K562 (cell line): ENCODE measurements around the gene MPZL1. TPM values are rescaled to one million over a fixed set of nuclear protein-coding genes. Genes with fewer than 3 reads are reported as not detected.

Experiments used
- FOXJ2 ChIP-seq: fragments of 200-800 bp; sonication (Bioruptor generic); IDR thresholded peaks from 2 replicates; pipeline ENCODE4 v1.6.1; 2016; ENCODE audit warnings: missing genetic modification characterization, missing compliant biosample characterization
- HMG20B ChIP-seq: fragments of 250-450 bp; sonication (Bioruptor Pico); IDR thresholded peaks from 2 replicates; pipeline ENCODE4 v1.5.0; 2021; ENCODE audit warnings: mild to moderate bottlenecking
- MXI1 ChIP-seq: IDR thresholded peaks from 2 replicates; pipeline ENCODE4 v1.6.1; 2011; ENCODE audit warnings: low read depth, mild to moderate bottlenecking, improper control_type of control experiment, low read length
- NCOA4 ChIP-seq: fragments of 450-650 bp; IDR thresholded peaks from 2 replicates; pipeline ENCODE4 v1.6.1; 2018; ENCODE audit warnings: mild to moderate bottlenecking; ENCODE audit not compliant: partially characterized antibody
- PHTF2 ChIP-seq: fragments of 250-450 bp; sonication (Bioruptor Pico); IDR thresholded peaks from 2 replicates; pipeline ENCODE4 v1.5.0; 2021; ENCODE audit warnings: mild to moderate bottlenecking
- RBM22 ChIP-seq: fragments of 200-400 bp; formaldehyde crosslinking; IDR thresholded peaks from 2 replicates; pipeline ENCODE4 v1.6.1; 2018; ENCODE audit warnings: low read length, low read depth; ENCODE audit not compliant: poor library complexity, severe bottlenecking
- SNIP1 ChIP-seq: fragments of 450-650 bp; IDR thresholded peaks from 2 replicates; pipeline ENCODE4 v1.7.1; 2017; ENCODE audit warnings: low read depth, mild to moderate bottlenecking
- TAF1 ChIP-seq: IDR thresholded peaks from 2 replicates; pipeline ENCODE4 v1.6.1; 2011; ENCODE audit warnings: mild to moderate bottlenecking, low read length, moderate library complexity; ENCODE audit not compliant: insufficient read depth, control insufficient read depth, severe bottlenecking; ENCODE audit errors: extremely low read depth
- TCF7 ChIP-seq: sonication (generic); IDR thresholded peaks from 2 replicates; pipeline ENCODE4 v1.6.1; 2016; ENCODE audit warnings: antibody characterized with exemption, borderline replicate concordance
- VEZF1 ChIP-seq: fragments of 200-800 bp; sonication (Bioruptor generic); IDR thresholded peaks from 2 replicates; pipeline ENCODE4 v1.6.1; 2017; ENCODE audit warnings: missing genetic modification characterization, missing compliant biosample characterization
- XRCC5 ChIP-seq: fragments of 200-400 bp; formaldehyde crosslinking; IDR thresholded peaks from 2 replicates; pipeline ENCODE4 v1.6.1; 2017; ENCODE audit warnings: low read depth, mild to moderate bottlenecking, low read length
- ZNF121 ChIP-seq: sonication (generic); formaldehyde crosslinking; conservative IDR thresholded peaks from 2 replicates; pipeline ENCODE4 v1.8.0; 2022; ENCODE audit warnings: missing genetic modification reagents
- ZNF217 ChIP-seq: sonication (generic); formaldehyde crosslinking; IDR thresholded peaks from 2 replicates; pipeline ENCODE4 v1.8.0; 2022; ENCODE audit warnings: mild to moderate bottlenecking, missing genetic modification reagents
- ZNF354B ChIP-seq: fragments of 250-450 bp; sonication (Bioruptor Pico); IDR thresholded peaks from 2 replicates; pipeline ENCODE4 v1.4.0; 2020
- polyA plus RNA-seq, 8 experiments: library from polyadenylated mRNA; depleted of rRNA in 4 of 8; stranded (reverse) in 5 of 8; unstranded in 3 of 8; fragments of >200 nt; fragmentation: Nextera tagmentation in 2 of 8; fragmentation: Illumina TruSeq in 1 of 8; extraction: Ambion mirVana in 2 of 8; extraction: Trizol in 1 of 8; gene quantifications; 2 replicates each; pipeline versions ENCODE4 v1.2.1 to v1.2.3, GENCODE V29; 2011 to 2014; ENCODE audit warnings: inconsistent platforms in 1 of 8, missing spikeins in 1 of 8
- total RNA-seq, 7 experiments: library from RNA; depleted of rRNA in 6 of 7; stranded (reverse); fragments of >200 nt in 6 of 7; fragmentation: Illumina TruSeq in 2 of 7; extraction: Trizol in 2 of 7; gene quantifications; 2 replicates each; pipeline versions ENCODE4 v1.2.1 to v1.2.3, GENCODE V29; 2011 to 2021; ENCODE audit warnings: low replicate concordance in 1 of 7
- TF ChIP-seq, protein P1 (sequence below): fragments of 200-600 bp; sonication (generic); IDR thresholded peaks from one replicate; pipeline ENCODE4 v1.6.1; 2012; ENCODE audit warnings: mild to moderate bottlenecking, low read depth, low read length, inconsistent platforms

Gene MPZL1
- total and polyA plus RNA-seq, 9 of the 15 experiments (the other 6 are each of a cell fraction or from before 2014, with no cell fraction given), result 14.5 to 153 (median 66.5) TPM

- no peak for TF ChIP-seq NCOA4
- TF ChIP-seq ZNF121 (CRISPR knock-in tag), result no peak
- TF ChIP-seq RBM22, result peak; percentile 93
- TF ChIP-seq FOXJ2 (tag), result peak; percentile 83; the same call in 1 of the 2 replicates
- TF ChIP-seq XRCC5, result peak; percentile 85
- no peak for TF ChIP-seq SNIP1
- TF ChIP-seq TCF7, result peak; percentile 86
- TF ChIP-seq TAF1, result no peak
- TF ChIP-seq, protein P1, sequence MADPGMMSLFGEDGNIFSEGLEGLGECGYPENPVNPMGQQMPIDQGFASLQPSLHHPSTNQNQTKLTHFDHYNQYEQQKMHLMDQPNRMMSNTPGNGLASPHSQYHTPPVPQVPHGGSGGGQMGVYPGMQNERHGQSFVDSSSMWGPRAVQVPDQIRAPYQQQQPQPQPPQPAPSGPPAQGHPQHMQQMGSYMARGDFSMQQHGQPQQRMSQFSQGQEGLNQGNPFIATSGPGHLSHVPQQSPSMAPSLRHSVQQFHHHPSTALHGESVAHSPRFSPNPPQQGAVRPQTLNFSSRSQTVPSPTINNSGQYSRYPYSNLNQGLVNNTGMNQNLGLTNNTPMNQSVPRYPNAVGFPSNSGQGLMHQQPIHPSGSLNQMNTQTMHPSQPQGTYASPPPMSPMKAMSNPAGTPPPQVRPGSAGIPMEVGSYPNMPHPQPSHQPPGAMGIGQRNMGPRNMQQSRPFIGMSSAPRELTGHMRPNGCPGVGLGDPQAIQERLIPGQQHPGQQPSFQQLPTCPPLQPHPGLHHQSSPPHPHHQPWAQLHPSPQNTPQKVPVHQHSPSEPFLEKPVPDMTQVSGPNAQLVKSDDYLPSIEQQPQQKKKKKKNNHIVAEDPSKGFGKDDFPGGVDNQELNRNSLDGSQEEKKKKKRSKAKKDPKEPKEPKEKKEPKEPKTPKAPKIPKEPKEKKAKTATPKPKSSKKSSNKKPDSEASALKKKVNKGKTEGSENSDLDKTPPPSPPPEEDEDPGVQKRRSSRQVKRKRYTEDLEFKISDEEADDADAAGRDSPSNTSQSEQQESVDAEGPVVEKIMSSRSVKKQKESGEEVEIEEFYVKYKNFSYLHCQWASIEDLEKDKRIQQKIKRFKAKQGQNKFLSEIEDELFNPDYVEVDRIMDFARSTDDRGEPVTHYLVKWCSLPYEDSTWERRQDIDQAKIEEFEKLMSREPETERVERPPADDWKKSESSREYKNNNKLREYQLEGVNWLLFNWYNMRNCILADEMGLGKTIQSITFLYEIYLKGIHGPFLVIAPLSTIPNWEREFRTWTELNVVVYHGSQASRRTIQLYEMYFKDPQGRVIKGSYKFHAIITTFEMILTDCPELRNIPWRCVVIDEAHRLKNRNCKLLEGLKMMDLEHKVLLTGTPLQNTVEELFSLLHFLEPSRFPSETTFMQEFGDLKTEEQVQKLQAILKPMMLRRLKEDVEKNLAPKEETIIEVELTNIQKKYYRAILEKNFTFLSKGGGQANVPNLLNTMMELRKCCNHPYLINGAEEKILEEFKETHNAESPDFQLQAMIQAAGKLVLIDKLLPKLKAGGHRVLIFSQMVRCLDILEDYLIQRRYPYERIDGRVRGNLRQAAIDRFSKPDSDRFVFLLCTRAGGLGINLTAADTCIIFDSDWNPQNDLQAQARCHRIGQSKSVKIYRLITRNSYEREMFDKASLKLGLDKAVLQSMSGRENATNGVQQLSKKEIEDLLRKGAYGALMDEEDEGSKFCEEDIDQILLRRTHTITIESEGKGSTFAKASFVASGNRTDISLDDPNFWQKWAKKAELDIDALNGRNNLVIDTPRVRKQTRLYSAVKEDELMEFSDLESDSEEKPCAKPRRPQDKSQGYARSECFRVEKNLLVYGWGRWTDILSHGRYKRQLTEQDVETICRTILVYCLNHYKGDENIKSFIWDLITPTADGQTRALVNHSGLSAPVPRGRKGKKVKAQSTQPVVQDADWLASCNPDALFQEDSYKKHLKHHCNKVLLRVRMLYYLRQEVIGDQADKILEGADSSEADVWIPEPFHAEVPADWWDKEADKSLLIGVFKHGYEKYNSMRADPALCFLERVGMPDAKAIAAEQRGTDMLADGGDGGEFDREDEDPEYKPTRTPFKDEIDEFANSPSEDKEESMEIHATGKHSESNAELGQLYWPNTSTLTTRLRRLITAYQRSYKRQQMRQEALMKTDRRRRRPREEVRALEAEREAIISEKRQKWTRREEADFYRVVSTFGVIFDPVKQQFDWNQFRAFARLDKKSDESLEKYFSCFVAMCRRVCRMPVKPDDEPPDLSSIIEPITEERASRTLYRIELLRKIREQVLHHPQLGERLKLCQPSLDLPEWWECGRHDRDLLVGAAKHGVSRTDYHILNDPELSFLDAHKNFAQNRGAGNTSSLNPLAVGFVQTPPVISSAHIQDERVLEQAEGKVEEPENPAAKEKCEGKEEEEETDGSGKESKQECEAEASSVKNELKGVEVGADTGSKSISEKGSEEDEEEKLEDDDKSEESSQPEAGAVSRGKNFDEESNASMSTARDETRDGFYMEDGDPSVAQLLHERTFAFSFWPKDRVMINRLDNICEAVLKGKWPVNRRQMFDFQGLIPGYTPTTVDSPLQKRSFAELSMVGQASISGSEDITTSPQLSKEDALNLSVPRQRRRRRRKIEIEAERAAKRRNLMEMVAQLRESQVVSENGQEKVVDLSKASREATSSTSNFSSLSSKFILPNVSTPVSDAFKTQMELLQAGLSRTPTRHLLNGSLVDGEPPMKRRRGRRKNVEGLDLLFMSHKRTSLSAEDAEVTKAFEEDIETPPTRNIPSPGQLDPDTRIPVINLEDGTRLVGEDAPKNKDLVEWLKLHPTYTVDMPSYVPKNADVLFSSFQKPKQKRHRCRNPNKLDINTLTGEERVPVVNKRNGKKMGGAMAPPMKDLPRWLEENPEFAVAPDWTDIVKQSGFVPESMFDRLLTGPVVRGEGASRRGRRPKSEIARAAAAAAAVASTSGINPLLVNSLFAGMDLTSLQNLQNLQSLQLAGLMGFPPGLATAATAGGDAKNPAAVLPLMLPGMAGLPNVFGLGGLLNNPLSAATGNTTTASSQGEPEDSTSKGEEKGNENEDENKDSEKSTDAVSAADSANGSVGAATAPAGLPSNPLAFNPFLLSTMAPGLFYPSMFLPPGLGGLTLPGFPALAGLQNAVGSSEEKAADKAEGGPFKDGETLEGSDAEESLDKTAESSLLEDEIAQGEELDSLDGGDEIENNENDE, result no peak
- no peak for TF ChIP-seq ZNF217
- TF ChIP-seq ZNF354B (CRISPR knock-in tag), result no peak; the same call in 1 of the 2 replicates
- TF ChIP-seq VEZF1 (CRISPR knock-in tag), result peak; percentile 77
- no peak for TF ChIP-seq MXI1
- no peak for TF ChIP-seq HMG20B (CRISPR knock-in tag)
- no peak for TF ChIP-seq PHTF2 (CRISPR knock-in tag)
Measured at GRCh38 chr1:167714439-167715156, 7.2 kb upstream of the MPZL1 start (continued).
